ENCODE data around the gene CHRNA3. TPM values are rescaled to one million over a fixed set of nuclear protein-coding genes. Genes with fewer than 3 reads are reported as not detected.

The CHRNA3 gene
- total and polyA plus RNA-seq, 8 donors: 0.10 to 0.27 (median 0.20) TPM; not detected in 1

DNA sequence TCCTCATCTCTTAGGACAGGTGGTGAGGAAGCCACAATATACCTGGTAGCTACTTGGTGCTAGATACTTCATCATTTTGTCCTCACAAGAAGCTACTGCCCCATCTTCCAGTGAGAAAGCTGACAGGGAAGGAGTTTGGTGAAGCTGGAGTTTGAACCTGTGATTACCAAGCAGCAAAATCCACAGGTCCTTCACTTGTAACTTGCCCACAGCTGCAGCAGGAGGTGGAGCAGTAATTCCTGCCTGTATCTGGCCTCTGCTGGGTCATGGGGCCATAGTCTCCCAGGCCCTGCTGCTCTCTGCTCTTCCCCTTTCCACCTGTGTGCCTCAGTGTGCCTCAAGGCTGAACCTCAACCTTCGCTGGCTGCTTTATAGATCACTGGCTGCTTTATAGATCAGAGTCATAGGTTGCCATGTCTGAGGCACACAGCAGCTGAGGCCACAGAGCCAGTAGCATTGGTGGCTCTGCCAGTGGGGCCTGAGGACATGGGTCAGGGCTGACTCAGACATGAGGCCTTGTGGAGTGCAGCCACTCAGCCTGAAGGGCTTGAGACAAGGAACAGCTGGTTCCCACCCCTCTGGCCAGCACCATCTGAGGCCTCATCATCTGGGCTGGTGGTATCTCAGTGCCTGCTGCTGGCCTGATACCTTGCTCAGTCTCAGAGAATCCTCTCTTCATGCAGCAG is 31.3 kb upstream of the CHRNA3 start:
- H3K27ac ChIP-seq: no peak overlapping the region
- no peaks in the 10 kb centered on the region for H3K9me3 ChIP-seq
- DNase-seq: no peak
- no peak overlapping the region for H3K4me3 ChIP-seq
- no peak for ATAC-seq
- intact Hi-C loops (cut with DNase I): no loop called here
- TF ChIP-seq, protein P1, sequence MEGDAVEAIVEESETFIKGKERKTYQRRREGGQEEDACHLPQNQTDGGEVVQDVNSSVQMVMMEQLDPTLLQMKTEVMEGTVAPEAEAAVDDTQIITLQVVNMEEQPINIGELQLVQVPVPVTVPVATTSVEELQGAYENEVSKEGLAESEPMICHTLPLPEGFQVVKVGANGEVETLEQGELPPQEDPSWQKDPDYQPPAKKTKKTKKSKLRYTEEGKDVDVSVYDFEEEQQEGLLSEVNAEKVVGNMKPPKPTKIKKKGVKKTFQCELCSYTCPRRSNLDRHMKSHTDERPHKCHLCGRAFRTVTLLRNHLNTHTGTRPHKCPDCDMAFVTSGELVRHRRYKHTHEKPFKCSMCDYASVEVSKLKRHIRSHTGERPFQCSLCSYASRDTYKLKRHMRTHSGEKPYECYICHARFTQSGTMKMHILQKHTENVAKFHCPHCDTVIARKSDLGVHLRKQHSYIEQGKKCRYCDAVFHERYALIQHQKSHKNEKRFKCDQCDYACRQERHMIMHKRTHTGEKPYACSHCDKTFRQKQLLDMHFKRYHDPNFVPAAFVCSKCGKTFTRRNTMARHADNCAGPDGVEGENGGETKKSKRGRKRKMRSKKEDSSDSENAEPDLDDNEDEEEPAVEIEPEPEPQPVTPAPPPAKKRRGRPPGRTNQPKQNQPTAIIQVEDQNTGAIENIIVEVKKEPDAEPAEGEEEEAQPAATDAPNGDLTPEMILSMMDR (IDR thresholded peaks at IDR 0.05): no peak
- no peaks in the 10 kb centered on the region for H3K27me3 ChIP-seq
- no peaks in the 10 kb centered on the region for H3K4me1 ChIP-seq
- H3K36me3 ChIP-seq: no peaks in the 10 kb centered on the region

DNA sequence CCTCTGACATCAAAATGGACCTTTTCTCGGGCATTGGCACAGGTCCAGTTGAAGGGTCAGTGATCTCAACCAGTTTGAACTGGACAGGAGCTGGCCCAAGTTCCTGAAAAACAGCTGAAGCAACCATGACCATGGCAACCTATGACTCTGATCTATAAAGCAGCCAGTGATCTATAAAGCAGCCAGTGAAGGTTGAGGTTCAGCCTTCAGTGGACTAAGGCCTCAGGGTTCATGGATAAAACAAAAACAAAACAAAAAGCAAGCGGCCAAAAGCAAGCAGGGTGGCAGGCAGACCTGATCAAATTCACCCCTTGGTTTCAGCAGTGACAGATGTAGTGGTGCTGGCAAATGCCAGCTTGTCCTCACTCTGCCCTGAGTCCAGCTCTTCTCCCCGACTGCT is 30.2 kb upstream of the CHRNA3 start:
- no peaks in the 10 kb centered on the region for H3K9me3 ChIP-seq
- H3K36me3 ChIP-seq: no peaks in the 10 kb centered on the region
- DNase-seq (no peak), ATAC-seq (no peak)
- H3K27ac ChIP-seq: no peak overlapping the region
- H3K4me3 ChIP-seq: no peak overlapping the region
- no peaks in the 10 kb centered on the region for H3K27me3 ChIP-seq
- TF ChIP-seq, protein P1 (IDR thresholded peaks at IDR 0.05): no peak
- no peaks in the 10 kb centered on the region for H3K4me1 ChIP-seq
- intact Hi-C loops (cut with DNase I): no loop called here

DNA sequence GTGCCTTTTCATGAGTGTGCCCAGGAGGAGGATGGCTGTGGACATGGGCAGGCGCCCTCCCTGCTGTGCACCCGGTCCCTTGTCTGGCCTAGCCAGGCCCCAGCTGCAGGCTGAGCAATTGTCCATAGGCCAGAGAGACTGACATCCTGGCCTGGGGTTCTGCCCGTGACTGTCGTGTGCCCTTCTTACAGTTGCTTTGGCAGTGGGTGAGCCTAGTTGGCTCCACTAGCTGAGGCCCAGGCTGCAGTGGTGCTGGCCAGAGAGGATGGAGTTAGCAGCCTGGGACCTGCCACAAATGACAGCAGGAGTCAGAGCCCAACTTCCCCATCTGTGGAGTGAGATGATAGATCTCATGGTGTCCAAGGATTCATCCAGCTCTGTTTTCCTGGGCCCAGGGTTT is 29.2 kb upstream of the CHRNA3 start:
- intact Hi-C loops (cut with DNase I): no loop called here
- no peaks in the 10 kb centered on the region for H3K27me3 ChIP-seq
- no peak overlapping the region for H3K4me3 ChIP-seq
- H3K9me3 ChIP-seq: no peaks in the 10 kb centered on the region
- no peak for ATAC-seq
- DNase-seq: no peak
- H3K36me3 ChIP-seq: no peaks in the 10 kb centered on the region
- H3K27ac ChIP-seq: no peak overlapping the region
- H3K4me1 ChIP-seq: no peaks in the 10 kb centered on the region
- TF ChIP-seq, protein P1 (IDR thresholded peaks at IDR 0.05): no peak

DNA sequence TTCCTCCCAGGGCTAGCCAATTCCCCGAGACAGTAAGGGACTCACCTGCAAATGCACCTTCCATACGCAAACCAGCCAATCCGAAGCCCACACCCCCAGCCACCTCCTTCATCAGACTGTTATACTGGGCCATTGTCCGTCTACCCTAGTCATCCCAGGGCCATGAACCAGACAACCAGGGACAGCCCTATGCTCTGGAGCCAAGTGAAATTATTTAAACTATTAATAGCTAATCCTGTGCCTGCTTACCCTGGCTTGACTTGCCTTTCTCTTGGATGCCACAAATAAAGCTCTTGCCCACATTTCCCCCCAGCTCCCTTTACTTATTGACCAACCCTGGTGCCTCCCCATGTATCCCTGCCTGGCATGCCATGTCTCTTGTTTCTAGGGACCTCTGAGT is 24.2 kb upstream of the CHRNA3 start:
- H3K27me3 ChIP-seq: peaks cover 0 to 17% of the 10 kb centered on the region in 2 donors
- no peak overlapping the region for H3K4me3 ChIP-seq
- DNase-seq (no peak), ATAC-seq (no peak)
- TF ChIP-seq, protein P1 (IDR thresholded peaks at IDR 0.05): no peak
- peaks cover 5 to 8% of the 10 kb centered on the region in 2 donors for H3K4me1 ChIP-seq
- H3K9me3 ChIP-seq: no peaks in the 10 kb centered on the region
- no peak overlapping the region for H3K27ac ChIP-seq
- intact Hi-C loops (cut with DNase I): no loop called here
- H3K36me3 ChIP-seq: no peaks in the 10 kb centered on the region

DNA sequence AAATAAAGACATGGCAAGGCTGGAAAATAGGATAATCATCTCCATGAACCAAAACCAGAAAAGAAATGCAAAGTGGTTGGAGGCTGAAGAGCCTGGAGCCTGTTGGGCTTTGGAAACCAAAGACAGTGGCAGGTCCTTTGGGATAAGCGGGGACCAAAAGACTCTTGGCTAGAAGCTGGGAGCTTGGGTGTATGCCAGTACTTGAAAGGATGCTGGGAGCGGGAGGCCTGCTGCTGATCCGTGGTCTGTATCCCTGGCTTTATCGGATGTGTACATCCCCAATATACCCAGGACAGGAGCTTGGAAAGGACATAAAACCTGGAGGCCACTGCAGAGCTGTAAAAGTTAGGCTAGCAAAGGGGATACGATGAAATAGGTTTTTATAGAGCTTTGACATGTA is 21.5 kb upstream of the CHRNA3 start:
- H3K9me3 ChIP-seq: no peaks in the 10 kb centered on the region
- H3K4me3 ChIP-seq: no peak overlapping the region
- intact Hi-C loops (cut with DNase I): no loop called here
- peaks cover 5 to 8% of the 10 kb centered on the region in 2 donors for H3K4me1 ChIP-seq
- peak in 1 of 4 donors; percentile 16 for DNase-seq
- ATAC-seq: no peak
- H3K27ac ChIP-seq: no peak overlapping the region
- TF ChIP-seq, protein P1 (IDR thresholded peaks at IDR 0.05): no peak
- no peaks in the 10 kb centered on the region for H3K36me3 ChIP-seq
- peaks cover 0 to 22% of the 10 kb centered on the region in 2 donors for H3K27me3 ChIP-seq

Measured in left lung (tissue), 10 donors.